MM.1S (cell line): ENCODE results near the gene LARGE1.

ENCODE experiments used
- DNase-seq: peaks from one replicate; pipeline ENCODE4 v3.0.0-alpha.2; 2015
- H2AFZ ChIP-seq: fragments of 300-600 bp; sonication (generic); 2 replicates; pipeline ENCODE4 v1.6.0; 2016; ENCODE audit warnings: antibody characterized with exemption, low read length
- H3F3A ChIP-seq: fragments of 300-600 bp; sonication (generic); 2 replicates; pipeline ENCODE4 v1.6.1; 2016; ENCODE audit warnings: mild to moderate bottlenecking, antibody characterized with exemption, low read length, moderate library complexity, mixed read lengths; ENCODE audit not compliant: insufficient read depth
- H3K27ac ChIP-seq: fragments of 300-600 bp; sonication (generic); 2 replicates; pipeline ENCODE4 v1.5.1; 2016; ENCODE audit warnings: mild to moderate bottlenecking, low read length
- H3K27me3 ChIP-seq: fragments of 300-600 bp; sonication (generic); replicated peaks from 2 replicates; pipeline ENCODE4 v1.6.0; 2016; ENCODE audit warnings: low read length; ENCODE audit not compliant: insufficient read depth
- H3K36me3 ChIP-seq: fragments of 300-600 bp; sonication (generic); replicated peaks from 2 replicates; pipeline ENCODE4 v1.6.1; 2016; ENCODE audit warnings: mild to moderate bottlenecking, low read length, mixed read lengths; ENCODE audit not compliant: insufficient read depth
- H3K4me1 ChIP-seq: fragments of 300-600 bp; sonication (generic); 2 replicates; pipeline ENCODE4 v1.6.1; 2016; ENCODE audit warnings: low read length, mixed read lengths
- H3K4me2 ChIP-seq: fragments of 300-600 bp; sonication (generic); 2 replicates; pipeline ENCODE4 v1.6.0; 2016; ENCODE audit warnings: low read depth, low read length
- H3K4me3 ChIP-seq: fragments of 300-600 bp; sonication (generic); 2 replicates; pipeline ENCODE4 v1.5.1; 2016; ENCODE audit warnings: low read length, mixed read lengths
- H3K79me2 ChIP-seq: fragments of 300-600 bp; sonication (generic); 2 replicates; pipeline ENCODE4 v1.6.1; 2016; ENCODE audit warnings: mixed run types, low read length, mixed read lengths
- H3K9ac ChIP-seq: fragments of 300-600 bp; sonication (generic); 2 replicates; pipeline ENCODE4 v1.6.1; 2016; ENCODE audit warnings: low read length, mixed read lengths
- H3K9me2 ChIP-seq: fragments of 300-600 bp; sonication (generic); replicated peaks from 2 replicates; pipeline ENCODE4 v1.6.1; 2016; ENCODE audit warnings: mild to moderate bottlenecking, low read length, mixed read lengths; ENCODE audit not compliant: insufficient read depth
- H3K9me3 ChIP-seq: fragments of 300-600 bp; sonication (generic); replicated peaks from 2 replicates; pipeline ENCODE4 v1.6.1; 2016; ENCODE audit warnings: mild to moderate bottlenecking, low read length, mixed read lengths; ENCODE audit not compliant: insufficient read depth
- H4K20me1 ChIP-seq: fragments of 300-600 bp; sonication (generic); 2 replicates; pipeline ENCODE4 v1.6.1; 2016; ENCODE audit warnings: mild to moderate bottlenecking, low read length, moderate library complexity, mixed read lengths; ENCODE audit not compliant: insufficient read depth
- EZH2 ChIP-seq: fragments of 300-600 bp; sonication (generic); optimal IDR thresholded peaks from 2 replicates; pipeline ENCODE3; 2017; ENCODE audit warnings: low read depth, mild to moderate bottlenecking, antibody characterized with exemption, low read length, mixed read lengths
- EZH2phosphoT487 ChIP-seq: fragments of 300-600 bp; sonication (generic); IDR thresholded peaks from 2 replicates; pipeline ENCODE4 v1.6.1; 2018; ENCODE audit warnings: antibody characterized with exemption, low read length
- TF ChIP-seq, protein P1 (sequence below): fragments of 300-600 bp; sonication (generic); IDR thresholded peaks from 2 replicates; pipeline ENCODE4 v1.5.1; 2016; ENCODE audit warnings: antibody characterized with exemption, low read length, mixed read lengths

Gene LARGE1

DNA sequence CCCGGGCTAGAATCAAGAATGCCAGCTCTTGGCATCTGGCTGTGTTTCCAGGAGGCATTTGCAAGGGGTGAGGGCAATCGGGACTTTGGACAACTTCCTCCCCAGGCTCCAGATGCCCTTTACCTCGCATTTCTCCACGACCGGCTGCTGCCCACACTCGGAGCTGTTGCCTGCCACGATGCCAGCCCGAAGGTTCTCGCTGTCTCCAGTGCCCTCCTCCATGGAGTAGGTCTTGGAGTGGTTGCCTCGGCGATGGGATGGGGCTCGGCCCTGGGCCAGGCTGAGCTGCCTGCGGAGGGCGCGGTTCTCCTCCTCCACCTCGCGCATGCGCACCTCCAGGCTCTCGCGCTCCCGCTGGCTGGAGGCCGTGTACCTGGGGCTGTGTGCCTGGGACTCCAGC is 270.0 kb downstream of the LARGE1 start:
- Histone ChIP-seq H3K9me3 (no peaks in the 10 kb centered on the region), H3K27ac (no peak overlapping the region), H3K4me1 (no peaks in the 10 kb centered on the region), H4K20me1 (no peaks in the 10 kb centered on the region), H3K9ac (no peak overlapping the region), H3K36me3 (no peaks in the 10 kb centered on the region), H3F3A (no peaks in the 10 kb centered on the region), H2AFZ (no peak overlapping the region), H3K79me2 (peaks cover 29% of the 10 kb centered on the region), H3K4me3 (no peak overlapping the region), H3K9me2 (no peaks in the 10 kb centered on the region), H3K4me2 (no peak overlapping the region), H3K27me3 (no peaks in the 10 kb centered on the region)
- DNase-seq, result no peak
- TF ChIP-seq, protein P1, sequence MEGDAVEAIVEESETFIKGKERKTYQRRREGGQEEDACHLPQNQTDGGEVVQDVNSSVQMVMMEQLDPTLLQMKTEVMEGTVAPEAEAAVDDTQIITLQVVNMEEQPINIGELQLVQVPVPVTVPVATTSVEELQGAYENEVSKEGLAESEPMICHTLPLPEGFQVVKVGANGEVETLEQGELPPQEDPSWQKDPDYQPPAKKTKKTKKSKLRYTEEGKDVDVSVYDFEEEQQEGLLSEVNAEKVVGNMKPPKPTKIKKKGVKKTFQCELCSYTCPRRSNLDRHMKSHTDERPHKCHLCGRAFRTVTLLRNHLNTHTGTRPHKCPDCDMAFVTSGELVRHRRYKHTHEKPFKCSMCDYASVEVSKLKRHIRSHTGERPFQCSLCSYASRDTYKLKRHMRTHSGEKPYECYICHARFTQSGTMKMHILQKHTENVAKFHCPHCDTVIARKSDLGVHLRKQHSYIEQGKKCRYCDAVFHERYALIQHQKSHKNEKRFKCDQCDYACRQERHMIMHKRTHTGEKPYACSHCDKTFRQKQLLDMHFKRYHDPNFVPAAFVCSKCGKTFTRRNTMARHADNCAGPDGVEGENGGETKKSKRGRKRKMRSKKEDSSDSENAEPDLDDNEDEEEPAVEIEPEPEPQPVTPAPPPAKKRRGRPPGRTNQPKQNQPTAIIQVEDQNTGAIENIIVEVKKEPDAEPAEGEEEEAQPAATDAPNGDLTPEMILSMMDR, result no peak
- TF ChIP-seq EZH2phosphoT487 (no peak), EZH2 (no peak)

DNA sequence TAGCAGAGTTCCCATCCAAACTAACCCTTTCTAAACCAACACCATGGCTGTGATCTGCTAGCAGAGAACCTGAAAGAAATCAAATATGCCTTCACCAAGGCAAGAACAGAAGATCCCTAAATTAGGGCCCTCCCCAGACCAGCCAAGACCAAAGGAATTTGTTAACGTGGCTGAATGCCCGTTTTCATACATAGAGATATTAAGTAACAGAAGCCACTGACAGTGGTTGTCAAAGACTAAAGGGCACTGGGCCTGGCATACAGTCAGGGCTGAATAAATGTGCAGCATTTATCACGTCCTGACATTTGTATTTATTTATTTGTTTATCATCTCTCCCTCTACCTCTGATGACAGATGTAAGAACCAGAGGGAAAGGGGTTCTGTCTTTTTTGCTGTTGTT is 271.8 kb downstream of the LARGE1 start:
- peaks cover 22% of the 10 kb centered on the region for H3K79me2 ChIP-seq
- H3K9ac ChIP-seq, result no peak overlapping the region
- H3K4me1 ChIP-seq, result no peaks in the 10 kb centered on the region
- TF ChIP-seq EZH2 (no peak), EZH2phosphoT487 (no peak)
- TF ChIP-seq, protein P1, result no peak
- H3K9me2 ChIP-seq, result no peaks in the 10 kb centered on the region
- no peaks in the 10 kb centered on the region for H3F3A ChIP-seq
- H4K20me1 ChIP-seq, result no peaks in the 10 kb centered on the region
- no peaks in the 10 kb centered on the region for H3K36me3 ChIP-seq
- no peak overlapping the region for H3K4me3 ChIP-seq
- H3K4me2 ChIP-seq, result no peak overlapping the region
- no peak overlapping the region for H3K27ac ChIP-seq
- H3K9me3 ChIP-seq, result no peaks in the 10 kb centered on the region
- no peak for DNase-seq
- H2AFZ ChIP-seq, result no peak overlapping the region
- H3K27me3 ChIP-seq, result no peaks in the 10 kb centered on the region

DNA sequence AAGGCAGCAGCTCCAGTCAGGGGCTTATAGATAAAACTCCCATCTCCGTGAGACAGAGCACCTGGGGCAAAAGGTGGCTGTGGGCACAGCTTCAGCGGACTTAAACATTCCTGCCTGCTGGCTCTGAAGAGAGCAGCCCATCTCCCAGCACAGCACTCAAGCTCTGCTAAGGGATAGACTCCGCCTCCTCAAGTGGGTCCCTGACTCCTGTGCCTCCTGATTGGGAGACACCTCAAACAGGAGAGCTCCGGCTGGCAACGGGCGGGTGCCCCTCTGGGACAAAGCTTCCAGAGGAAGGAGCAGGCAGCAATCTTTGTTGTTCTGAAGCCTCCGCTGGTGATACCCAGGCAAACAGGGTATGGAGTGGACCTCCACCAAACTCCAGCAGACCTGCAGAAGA is 279.4 kb downstream of the LARGE1 start:
- Histone ChIP-seq H3K36me3 (no peaks in the 10 kb centered on the region), H3K79me2 (peaks cover 20% of the 10 kb centered on the region), H3K9me2 (no peaks in the 10 kb centered on the region), H3K9ac (no peak overlapping the region), H3K9me3 (no peaks in the 10 kb centered on the region), H3K27me3 (no peaks in the 10 kb centered on the region), H3K4me3 (no peak overlapping the region), H3K27ac (no peak overlapping the region), H4K20me1 (no peaks in the 10 kb centered on the region), H3K4me1 (no peaks in the 10 kb centered on the region), H3K4me2 (no peak overlapping the region), H3F3A (no peaks in the 10 kb centered on the region; the same call in 1 of the 2 replicates), H2AFZ (no peak overlapping the region)
- no peak for DNase-seq
- TF ChIP-seq, protein P1, result no peak
- TF ChIP-seq EZH2phosphoT487 (no peak), EZH2 (no peak)
